ENCODE measurements around the gene LTBP1.
A peak's percentile ranks its signal among the peaks of the same experiment; 100 is the strongest.

LTBP1 gene, protein sequence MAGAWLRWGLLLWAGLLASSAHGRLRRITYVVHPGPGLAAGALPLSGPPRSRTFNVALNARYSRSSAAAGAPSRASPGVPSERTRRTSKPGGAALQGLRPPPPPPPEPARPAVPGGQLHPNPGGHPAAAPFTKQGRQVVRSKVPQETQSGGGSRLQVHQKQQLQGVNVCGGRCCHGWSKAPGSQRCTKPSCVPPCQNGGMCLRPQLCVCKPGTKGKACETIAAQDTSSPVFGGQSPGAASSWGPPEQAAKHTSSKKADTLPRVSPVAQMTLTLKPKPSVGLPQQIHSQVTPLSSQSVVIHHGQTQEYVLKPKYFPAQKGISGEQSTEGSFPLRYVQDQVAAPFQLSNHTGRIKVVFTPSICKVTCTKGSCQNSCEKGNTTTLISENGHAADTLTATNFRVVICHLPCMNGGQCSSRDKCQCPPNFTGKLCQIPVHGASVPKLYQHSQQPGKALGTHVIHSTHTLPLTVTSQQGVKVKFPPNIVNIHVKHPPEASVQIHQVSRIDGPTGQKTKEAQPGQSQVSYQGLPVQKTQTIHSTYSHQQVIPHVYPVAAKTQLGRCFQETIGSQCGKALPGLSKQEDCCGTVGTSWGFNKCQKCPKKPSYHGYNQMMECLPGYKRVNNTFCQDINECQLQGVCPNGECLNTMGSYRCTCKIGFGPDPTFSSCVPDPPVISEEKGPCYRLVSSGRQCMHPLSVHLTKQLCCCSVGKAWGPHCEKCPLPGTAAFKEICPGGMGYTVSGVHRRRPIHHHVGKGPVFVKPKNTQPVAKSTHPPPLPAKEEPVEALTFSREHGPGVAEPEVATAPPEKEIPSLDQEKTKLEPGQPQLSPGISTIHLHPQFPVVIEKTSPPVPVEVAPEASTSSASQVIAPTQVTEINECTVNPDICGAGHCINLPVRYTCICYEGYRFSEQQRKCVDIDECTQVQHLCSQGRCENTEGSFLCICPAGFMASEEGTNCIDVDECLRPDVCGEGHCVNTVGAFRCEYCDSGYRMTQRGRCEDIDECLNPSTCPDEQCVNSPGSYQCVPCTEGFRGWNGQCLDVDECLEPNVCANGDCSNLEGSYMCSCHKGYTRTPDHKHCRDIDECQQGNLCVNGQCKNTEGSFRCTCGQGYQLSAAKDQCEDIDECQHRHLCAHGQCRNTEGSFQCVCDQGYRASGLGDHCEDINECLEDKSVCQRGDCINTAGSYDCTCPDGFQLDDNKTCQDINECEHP (N-terminal part only)

GRCh38 chr2:32946314-32947075 lies at the start of gene LTBP1:
TSS of gene LTBP1 (plus strand) at chr2:32946953. CDS start at chr2:32947325, 372 bp downstream.
- peaks cover 8% of the 10 kb centered on the region for H3K4me1 ChIP-seq (ENCODE audit: control insufficient read depth, low read depth, low read length)

DNA sequence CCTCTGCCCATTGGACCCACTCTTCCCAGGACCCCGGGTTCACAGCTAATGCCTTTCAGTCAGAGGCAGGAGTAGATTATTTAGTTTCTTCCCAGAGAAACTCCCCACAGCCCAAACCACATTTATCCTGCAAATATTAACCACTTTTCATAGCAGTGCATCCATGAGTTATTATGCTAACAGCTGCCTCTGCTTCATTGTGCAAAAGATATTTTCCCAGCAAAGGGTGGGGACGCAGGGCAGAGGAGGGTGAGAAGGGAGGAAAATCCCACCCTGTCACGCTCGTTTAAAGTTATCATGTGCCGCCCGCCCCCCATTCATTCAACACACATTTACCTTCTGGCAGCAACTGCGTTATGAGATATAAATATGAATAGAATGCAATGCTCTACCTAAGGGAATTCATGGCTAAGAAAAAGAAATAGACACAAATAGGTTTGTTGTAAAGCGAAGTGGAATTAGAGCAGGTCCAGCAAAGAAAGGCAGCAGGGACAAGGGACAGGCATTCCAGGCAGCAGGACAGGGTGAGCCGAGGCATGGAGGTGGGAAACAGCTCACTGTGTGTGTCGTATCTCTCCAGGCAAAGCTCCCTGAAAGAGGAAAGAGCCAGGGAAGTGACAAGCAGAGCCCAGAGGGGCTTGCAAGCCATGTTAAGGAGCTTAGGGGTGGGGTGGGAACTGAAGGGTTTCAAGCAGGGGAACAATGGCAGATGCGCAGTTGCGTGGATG lies 46.3 kb upstream of the LTBP1 start:
- Histone ChIP-seq H3K27me3 (ENCODE audit: control insufficient read depth, insufficient read depth, low read length) (no peaks in the 10 kb centered on the region), H3K27ac (ENCODE audit: low read length) (no peak overlapping the region), H3K4me3 (ENCODE audit: low read length) (no peak overlapping the region), H3K9me3 (ENCODE audit: control insufficient read depth, low read depth, low read length) (no peaks in the 10 kb centered on the region), H3K4me1 (ENCODE audit: control insufficient read depth, low read depth, low read length) (no peaks in the 10 kb centered on the region), H3K36me3 (ENCODE audit: control insufficient read depth, low read depth, low read length) (no peaks in the 10 kb centered on the region), H3K9ac (ENCODE audit: low read length) (no peak overlapping the region)

More at GRCh38 chr2:32946314-32947075, at the start of gene LTBP1:
- H3K36me3 ChIP-seq (ENCODE audit: control insufficient read depth, low read depth, low read length) = no peaks in the 10 kb centered on the region
- peak within 1 kb of the TSS; percentile 52 for H3K9ac ChIP-seq (ENCODE audit: low read length)
- no peaks in the 10 kb centered on the region for H3K9me3 ChIP-seq (ENCODE audit: control insufficient read depth, low read depth, low read length)
- H3K4me3 ChIP-seq (ENCODE audit: low read length) = peak within 1 kb of the TSS; percentile 73
- peaks cover 10% of the 10 kb centered on the region for H3K27me3 ChIP-seq (ENCODE audit: control insufficient read depth, insufficient read depth, low read length)
- H3K27ac ChIP-seq (ENCODE audit: low read length) = no peak within 1 kb of the TSS

GRCh38 chr2:32901313-32901712 lies 45.4 kb upstream of the LTBP1 start:
- Histone ChIP-seq H3K36me3 (ENCODE audit: control insufficient read depth, low read depth, low read length) (no peaks in the 10 kb centered on the region), H3K4me3 (ENCODE audit: low read length) (no peak overlapping the region), H3K9ac (ENCODE audit: low read length) (no peak overlapping the region), H3K9me3 (ENCODE audit: control insufficient read depth, low read depth, low read length) (no peaks in the 10 kb centered on the region), H3K27me3 (ENCODE audit: control insufficient read depth, insufficient read depth, low read length) (no peaks in the 10 kb centered on the region), H3K4me1 (ENCODE audit: control insufficient read depth, low read depth, low read length) (no peaks in the 10 kb centered on the region), H3K27ac (ENCODE audit: low read length) (no peak overlapping the region)

- Histone ChIP-seq H3K27me3 (ENCODE audit: control insufficient read depth, insufficient read depth, low read length) (no peaks in the 10 kb centered on the region), H3K9me3 (ENCODE audit: control insufficient read depth, low read depth, low read length) (no peaks in the 10 kb centered on the region), H3K4me3 (ENCODE audit: low read length) (no peak overlapping the region), H3K36me3 (ENCODE audit: control insufficient read depth, low read depth, low read length) (no peaks in the 10 kb centered on the region), H3K9ac (ENCODE audit: low read length) (no peak overlapping the region), H3K27ac (ENCODE audit: low read length) (no peak overlapping the region), H3K4me1 (ENCODE audit: control insufficient read depth, low read depth, low read length) (no peaks in the 10 kb centered on the region)
Measured at GRCh38 chr2:32902174-32902573, 44.6 kb upstream of the LTBP1 start.

GRCh38 chr2:32902986-32903385 lies 43.8 kb upstream of the LTBP1 start:
- no peak overlapping the region for H3K4me3 ChIP-seq (ENCODE audit: low read length)
- no peaks in the 10 kb centered on the region for H3K4me1 ChIP-seq (ENCODE audit: control insufficient read depth, low read depth, low read length)
- H3K27me3 ChIP-seq (ENCODE audit: control insufficient read depth, insufficient read depth, low read length) = no peaks in the 10 kb centered on the region
- no peaks in the 10 kb centered on the region for H3K36me3 ChIP-seq (ENCODE audit: control insufficient read depth, low read depth, low read length)
- H3K9ac ChIP-seq (ENCODE audit: low read length) = no peak overlapping the region
- H3K9me3 ChIP-seq (ENCODE audit: control insufficient read depth, low read depth, low read length) = no peaks in the 10 kb centered on the region
- no peak overlapping the region for H3K27ac ChIP-seq (ENCODE audit: low read length)

DNA sequence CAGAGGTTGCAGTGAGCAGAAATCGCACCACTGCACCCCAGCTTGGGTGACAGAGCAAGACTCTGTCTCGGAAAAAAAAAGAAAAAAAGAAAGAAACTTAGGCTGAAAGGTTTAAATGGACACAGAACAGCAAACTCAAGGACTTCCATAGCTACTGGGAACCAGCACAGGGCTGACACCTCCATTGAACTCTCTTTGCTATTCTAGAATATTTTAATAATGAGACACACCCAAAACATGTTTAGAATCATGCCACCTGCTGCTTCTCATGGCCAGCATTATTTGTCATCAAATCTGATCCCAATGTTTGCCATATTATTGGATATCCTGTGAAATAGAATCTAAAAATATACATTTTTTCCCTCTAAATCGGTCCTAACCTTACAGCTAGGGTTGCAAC lies 42.7 kb upstream of the LTBP1 start:
- Histone ChIP-seq H3K27me3 (ENCODE audit: control insufficient read depth, insufficient read depth, low read length) (no peaks in the 10 kb centered on the region), H3K36me3 (ENCODE audit: control insufficient read depth, low read depth, low read length) (no peaks in the 10 kb centered on the region), H3K4me1 (ENCODE audit: control insufficient read depth, low read depth, low read length) (no peaks in the 10 kb centered on the region), H3K9me3 (ENCODE audit: control insufficient read depth, low read depth, low read length) (no peaks in the 10 kb centered on the region), H3K9ac (ENCODE audit: low read length) (no peak overlapping the region), H3K4me3 (ENCODE audit: low read length) (no peak overlapping the region), H3K27ac (ENCODE audit: low read length) (no peak overlapping the region)

- Histone ChIP-seq H3K9ac (ENCODE audit: low read length) (no peak overlapping the region), H3K4me1 (ENCODE audit: control insufficient read depth, low read depth, low read length) (no peaks in the 10 kb centered on the region), H3K27me3 (ENCODE audit: control insufficient read depth, insufficient read depth, low read length) (no peaks in the 10 kb centered on the region), H3K4me3 (ENCODE audit: low read length) (no peak overlapping the region), H3K27ac (ENCODE audit: low read length) (no peak overlapping the region), H3K9me3 (ENCODE audit: control insufficient read depth, low read depth, low read length) (no peaks in the 10 kb centered on the region), H3K36me3 (ENCODE audit: control insufficient read depth, low read depth, low read length) (no peaks in the 10 kb centered on the region)
Measured at GRCh38 chr2:32904751-32905150, 42.0 kb upstream of the LTBP1 start.

GRCh38 chr2:32905270-32905669 lies 41.5 kb upstream of the LTBP1 start:
- Histone ChIP-seq H3K27ac (ENCODE audit: low read length) (no peak overlapping the region), H3K27me3 (ENCODE audit: control insufficient read depth, insufficient read depth, low read length) (no peaks in the 10 kb centered on the region), H3K9me3 (ENCODE audit: control insufficient read depth, low read depth, low read length) (no peaks in the 10 kb centered on the region), H3K4me1 (ENCODE audit: control insufficient read depth, low read depth, low read length) (no peaks in the 10 kb centered on the region), H3K4me3 (ENCODE audit: low read length) (no peak overlapping the region), H3K36me3 (ENCODE audit: control insufficient read depth, low read depth, low read length) (no peaks in the 10 kb centered on the region), H3K9ac (ENCODE audit: low read length) (no peak overlapping the region)

GRCh38 chr2:32910883-32911598 lies 35.7 kb upstream of the LTBP1 start:
- Histone ChIP-seq H3K27me3 (ENCODE audit: control insufficient read depth, insufficient read depth, low read length) (no peaks in the 10 kb centered on the region), H3K9ac (ENCODE audit: low read length) (no peak overlapping the region), H3K36me3 (ENCODE audit: control insufficient read depth, low read depth, low read length) (no peaks in the 10 kb centered on the region), H3K4me3 (ENCODE audit: low read length) (no peak overlapping the region), H3K4me1 (ENCODE audit: control insufficient read depth, low read depth, low read length) (no peaks in the 10 kb centered on the region), H3K9me3 (ENCODE audit: control insufficient read depth, low read depth, low read length) (no peaks in the 10 kb centered on the region), H3K27ac (ENCODE audit: low read length) (no peak overlapping the region)

- Histone ChIP-seq H3K36me3 (ENCODE audit: control insufficient read depth, low read depth, low read length) (no peaks in the 10 kb centered on the region), H3K4me1 (ENCODE audit: control insufficient read depth, low read depth, low read length) (no peaks in the 10 kb centered on the region)
Measured at GRCh38 chr2:32915694-32916093, 31.1 kb upstream of the LTBP1 start.

More at GRCh38 chr2:32915694-32916093, 31.1 kb upstream of the LTBP1 start:
- Histone ChIP-seq H3K27me3 (ENCODE audit: control insufficient read depth, insufficient read depth, low read length) (no peaks in the 10 kb centered on the region), H3K27ac (ENCODE audit: low read length) (no peak overlapping the region), H3K9me3 (ENCODE audit: control insufficient read depth, low read depth, low read length) (no peaks in the 10 kb centered on the region), H3K4me3 (ENCODE audit: low read length) (no peak overlapping the region), H3K9ac (ENCODE audit: low read length) (no peak overlapping the region)
